ENCODE measurements around the gene TRIM44. TPM values are rescaled to one million over a fixed set of nuclear protein-coding genes. Genes with fewer than 3 reads are reported as not detected.
A peak's percentile ranks its signal among the peaks of the same experiment; 100 is the strongest.

The TRIM44 gene, protein sequence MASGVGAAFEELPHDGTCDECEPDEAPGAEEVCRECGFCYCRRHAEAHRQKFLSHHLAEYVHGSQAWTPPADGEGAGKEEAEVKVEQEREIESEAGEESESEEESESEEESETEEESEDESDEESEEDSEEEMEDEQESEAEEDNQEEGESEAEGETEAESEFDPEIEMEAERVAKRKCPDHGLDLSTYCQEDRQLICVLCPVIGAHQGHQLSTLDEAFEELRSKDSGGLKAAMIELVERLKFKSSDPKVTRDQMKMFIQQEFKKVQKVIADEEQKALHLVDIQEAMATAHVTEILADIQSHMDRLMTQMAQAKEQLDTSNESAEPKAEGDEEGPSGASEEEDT
- total RNA-seq, result 10 to 100 TPM; 39.8 to 58.4 (median 51.7) TPM
- total RNA-seq (2013), result 30.7 TPM
- total RNA-seq, result 86.7 to 188 (median 122) reads per million in 29 experiments

DNA sequence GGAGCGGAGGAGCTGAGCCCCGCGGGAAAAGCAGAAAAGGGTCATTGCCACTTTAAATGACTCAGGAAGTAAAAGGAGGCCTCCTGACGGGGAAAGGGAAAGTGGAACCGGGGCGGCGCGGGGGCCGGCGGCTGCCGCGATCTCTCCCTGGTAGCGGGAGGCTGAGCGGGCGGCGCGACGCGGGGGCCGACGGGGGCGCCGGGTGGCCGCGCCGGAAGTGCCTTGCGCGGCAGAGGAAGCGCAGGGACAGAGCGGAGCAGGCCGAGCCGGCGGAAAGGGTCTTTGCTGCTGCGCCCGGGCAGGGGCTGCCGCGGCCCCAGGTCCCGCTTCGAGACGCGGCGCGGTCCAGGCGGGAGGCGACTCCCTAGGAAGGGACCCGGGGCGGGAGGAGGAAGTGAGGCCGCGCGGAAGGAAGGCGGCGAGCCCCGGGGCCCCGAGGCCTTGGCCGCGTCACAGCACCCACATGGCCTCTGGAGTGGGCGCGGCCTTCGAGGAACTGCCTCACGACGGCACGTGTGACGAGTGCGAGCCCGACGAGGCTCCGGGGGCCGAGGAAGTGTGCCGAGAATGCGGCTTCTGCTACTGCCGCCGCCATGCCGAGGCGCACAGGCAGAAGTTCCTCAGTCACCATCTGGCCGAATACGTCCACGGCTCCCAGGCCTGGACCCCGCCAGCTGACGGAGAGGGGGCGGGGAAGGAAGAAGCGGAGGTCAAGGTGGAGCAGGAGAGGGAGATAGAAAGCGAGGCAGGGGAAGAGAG lies at the start of gene TRIM44:
Gene TRIM44 (plus strand): TSS at position 127 of the 759 bp plus-strand sequence. CDS start 337 bp downstream, at position 464.
- H3K4me3 ChIP-seq (ENCODE audit: control insufficient read depth in 1 of 2, extremely low read depth in 1 of 2, low read length in 1 of 2), result peak within 1 kb of the TSS; percentile 89 to 97
- WGBS (ENCODE audit: insufficient coverage), result 6% methylated on average over 82 of the region's 82 CpGs
- peaks cover 35% of the 10 kb centered on the region for H3K36me3 Mint-ChIP-seq
- H3K27ac Mint-ChIP-seq, result peak within 1 kb of the TSS; percentile 98
- ChIA-PET POLR2A (no interaction called here), CTCF (interaction anchor here in 1 of 2 donors (0.5 kb wide), 1 partner anchor 1297 kb away, joined by 3 read pairs; no protein-coding TSS in a partner anchor)
- H3K27ac ChIP-seq (ENCODE audit: low read length), result peak within 1 kb of the TSS; percentile 86
- peaks cover 0 to 3% of the 10 kb centered on the region in 2 experiments for H3K27me3 ChIP-seq (replicated peaks in 1 of 2; ENCODE audit: control insufficient read depth in 2 of 2, extremely low read depth in 1 of 2, insufficient read depth in 2 of 2, low read length in 1 of 2)
- peak; percentile 57 to 87 (median 74) for DNase-seq
- no peaks in the 10 kb centered on the region for H3K36me3 ChIP-seq (ENCODE audit: control insufficient read depth in 2 of 2, extremely low read depth in 1 of 2, insufficient read depth in 1 of 2, low read length in 1 of 2)
- peak; percentile 86 to 91 (median 88) for ATAC-seq (replicated peaks in 1 of 4)
- H3K4me1 ChIP-seq (ENCODE audit: control insufficient read depth in 1 of 2, extremely low read depth in 1 of 2, insufficient read depth in 2 of 2, low read length in 2 of 2), result peaks cover 10 to 20% of the 10 kb centered on the region in 2 experiments
- peaks cover 11 to 38% (median 21%) of the 10 kb centered on the region in 3 donors for H3K9me3 Mint-ChIP-seq
- peak within 1 kb of the TSS; percentile 96 to 97 (median 96) for H3K4me3 Mint-ChIP-seq
- H3K27me3 Mint-ChIP-seq, result peaks cover 4 to 12% of the 10 kb centered on the region in 2 donors
- H3K9me3 ChIP-seq, result peaks cover 6% of the 10 kb centered on the region
- H3K4me1 Mint-ChIP-seq, result peaks cover 48 to 52% (median 50%) of the 10 kb centered on the region in 3 donors

DNA sequence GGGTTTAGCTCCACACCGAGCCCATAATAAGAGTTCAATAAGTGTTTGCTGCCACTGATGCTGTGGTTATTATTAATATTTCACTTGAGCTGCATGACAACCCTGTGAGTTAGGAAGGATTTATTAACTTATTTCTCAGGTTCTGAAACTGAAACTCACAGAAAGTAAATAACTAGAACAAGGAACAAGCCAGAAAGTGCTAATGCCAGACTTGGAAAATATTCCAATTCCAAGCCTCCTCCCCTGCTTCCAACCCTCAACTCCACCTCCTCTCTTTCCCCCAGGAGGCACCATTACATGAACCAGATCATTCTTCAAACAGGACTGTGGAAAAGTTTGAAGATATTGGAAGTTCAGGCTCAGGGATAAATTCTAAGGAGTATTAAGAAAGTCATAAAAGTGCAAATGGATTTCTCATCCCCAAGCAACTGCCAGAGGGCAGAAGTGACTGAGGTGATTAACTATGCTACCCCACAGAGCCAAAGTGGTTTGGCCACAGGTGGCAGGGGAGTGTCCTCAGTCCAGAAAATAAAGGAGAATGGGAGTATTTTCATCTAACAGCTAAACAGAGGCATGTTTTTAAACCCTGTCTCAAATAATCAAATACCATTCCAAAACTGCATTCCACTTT lies 47.5 kb upstream of the TRIM44 start:
- ChIA-PET POLR2A (no interaction called here), CTCF (interaction anchor here (0.6 to 1.4 kb wide), 9 partner anchors 10 to 878 kb away, joined by 3 to 8 read pairs (median 4); no protein-coding TSS in a partner anchor)
- Histone ChIP-seq H3K4me3 (ENCODE audit: control insufficient read depth in 1 of 2, extremely low read depth in 1 of 2, low read length in 1 of 2) (no peak overlapping the region), H3K36me3 (ENCODE audit: control insufficient read depth in 2 of 2, extremely low read depth in 1 of 2, insufficient read depth in 1 of 2, low read length in 1 of 2) (no peaks in the 10 kb centered on the region), H3K9me3 (no peaks in the 10 kb centered on the region), H3K27ac (ENCODE audit: low read length) (no peak overlapping the region), H3K4me1 (ENCODE audit: control insufficient read depth in 1 of 2, extremely low read depth in 1 of 2, insufficient read depth in 2 of 2, low read length in 2 of 2) (peaks cover 6 to 18% of the 10 kb centered on the region in 2 experiments), H3K27me3 (replicated peaks in 1 of 2; ENCODE audit: control insufficient read depth in 2 of 2, extremely low read depth in 1 of 2, insufficient read depth in 2 of 2, low read length in 1 of 2) (peaks cover 6 to 22% of the 10 kb centered on the region in 2 experiments)
- ATAC-seq (replicated peaks in 1 of 4) (no peak), DNase-seq (no peak)
- peaks cover 10 to 13% (median 10%) of the 10 kb centered on the region in 3 donors for H3K4me1 Mint-ChIP-seq
- no peaks in the 10 kb centered on the region for H3K36me3 Mint-ChIP-seq
- H3K9me3 Mint-ChIP-seq, result no peaks in the 10 kb centered on the region
- WGBS (ENCODE audit: insufficient coverage), result no CpG with 5 or more reads among the region's 1 CpG
- no peak overlapping the region for H3K27ac Mint-ChIP-seq
- H3K27me3 Mint-ChIP-seq, result peaks cover 32 to 58% of the 10 kb centered on the region in 2 donors
- no peak overlapping the region for H3K4me3 Mint-ChIP-seq

DNA sequence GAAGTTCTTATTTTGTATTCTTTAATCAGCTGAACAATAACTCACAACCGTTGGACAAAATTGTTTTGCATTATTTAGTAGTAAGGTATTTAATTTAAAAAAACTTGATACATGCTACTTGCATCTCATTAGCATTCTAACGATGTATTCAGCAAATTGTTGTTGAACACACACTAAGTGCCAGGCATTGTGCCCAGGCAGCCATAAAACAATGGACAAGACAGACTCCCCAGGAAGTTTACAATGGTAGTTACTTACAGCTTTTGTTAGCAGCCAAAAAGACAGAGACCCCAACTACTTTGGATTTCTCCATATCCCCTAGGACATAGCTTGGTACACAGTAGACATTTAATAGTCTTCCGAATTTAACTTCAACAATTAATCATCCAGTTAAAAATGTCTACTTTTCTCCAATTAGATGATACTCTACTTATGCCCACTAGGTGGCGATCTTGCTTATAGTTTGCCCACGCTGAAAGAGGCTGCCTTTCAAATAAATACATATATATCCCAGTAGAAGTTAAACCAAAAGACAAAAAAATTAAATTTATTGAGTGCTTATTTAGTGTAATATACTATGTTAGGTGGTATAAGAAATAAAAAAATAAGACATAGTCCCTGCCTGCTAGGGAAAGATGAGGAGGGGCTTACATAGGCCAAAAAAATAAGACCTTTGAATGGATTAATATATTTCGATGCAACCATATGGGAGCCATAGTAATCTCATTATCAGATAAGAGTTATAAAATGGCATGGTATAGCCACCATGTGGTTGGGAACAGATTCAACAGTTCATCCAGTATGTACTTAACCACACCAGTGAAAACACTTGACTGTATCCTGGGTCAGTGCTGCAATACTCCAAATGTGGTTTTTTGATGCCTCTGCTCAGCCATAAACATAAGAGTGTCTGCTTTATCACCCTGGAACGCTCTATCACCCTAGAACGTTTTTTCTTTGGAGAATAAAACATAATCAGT lies 46.4 kb upstream of the TRIM44 start:
- ATAC-seq (replicated peaks in 1 of 4) (peak in 2 of 4 experiments; percentile 21 to 55), DNase-seq (peak in 5 of 35 experiments; percentile 11 to 78 (median 15))
- Mint-ChIP-seq H3K27ac (no peak overlapping the region), H3K36me3 (no peaks in the 10 kb centered on the region), H3K27me3 (peaks cover 40 to 63% of the 10 kb centered on the region in 2 donors), H3K4me3 (peak overlapping the region in 1 of 3 donors; percentile 78), H3K9me3 (no peaks in the 10 kb centered on the region), H3K4me1 (peaks cover 11 to 16% (median 14%) of the 10 kb centered on the region in 3 donors)
- POLR2A ChIA-PET, result no interaction called here
- Histone ChIP-seq H3K27ac (ENCODE audit: low read length) (no peak overlapping the region), H3K4me1 (ENCODE audit: control insufficient read depth in 1 of 2, extremely low read depth in 1 of 2, insufficient read depth in 2 of 2, low read length in 2 of 2) (peaks cover 6 to 20% of the 10 kb centered on the region in 2 experiments), H3K4me3 (ENCODE audit: control insufficient read depth in 1 of 2, extremely low read depth in 1 of 2, low read length in 1 of 2) (no peak overlapping the region), H3K9me3 (no peaks in the 10 kb centered on the region), H3K36me3 (ENCODE audit: control insufficient read depth in 2 of 2, extremely low read depth in 1 of 2, insufficient read depth in 1 of 2, low read length in 1 of 2) (no peaks in the 10 kb centered on the region), H3K27me3 (replicated peaks in 1 of 2; ENCODE audit: control insufficient read depth in 2 of 2, extremely low read depth in 1 of 2, insufficient read depth in 2 of 2, low read length in 1 of 2) (peaks cover 6 to 26% of the 10 kb centered on the region in 2 experiments)
- CTCF ChIA-PET, result interaction anchor here (0.6 to 1.3 kb wide), 9 partner anchors 8 to 877 kb away, joined by 3 to 8 read pairs (median 4); no protein-coding TSS in a partner anchor
- 13% methylated on average over 2 of the region's 8 CpGs for WGBS (ENCODE audit: insufficient coverage)

DNA sequence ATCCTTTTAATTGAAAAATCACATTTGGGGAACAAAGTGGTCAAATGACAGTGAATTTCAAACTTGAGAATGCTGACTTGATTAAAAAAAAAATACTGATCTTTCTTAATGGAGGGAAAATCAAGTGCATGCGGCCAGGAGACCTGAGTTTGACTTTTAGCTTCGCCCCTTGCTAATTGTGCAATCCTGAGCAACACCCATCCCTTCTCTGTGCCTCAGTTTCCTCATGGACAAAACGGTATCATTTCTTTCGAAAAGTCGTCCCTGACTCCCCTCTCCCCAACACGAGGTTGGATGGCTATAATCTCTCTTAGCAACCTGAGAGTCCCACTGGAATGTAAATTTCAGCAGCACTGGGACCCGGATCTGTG lies 45.3 kb upstream of the TRIM44 start:
- no peak overlapping the region for H3K4me3 ChIP-seq (ENCODE audit: control insufficient read depth in 1 of 2, extremely low read depth in 1 of 2, low read length in 1 of 2)
- Mint-ChIP-seq H3K4me3 (peak overlapping the region; percentile 71 to 78 (median 78)), H3K9me3 (no peaks in the 10 kb centered on the region), H3K27ac (no peak overlapping the region), H3K36me3 (no peaks in the 10 kb centered on the region), H3K27me3 (peaks cover 47 to 68% of the 10 kb centered on the region in 2 donors), H3K4me1 (peaks cover 11 to 16% (median 14%) of the 10 kb centered on the region in 3 donors)
- peaks cover 10 to 26% of the 10 kb centered on the region in 2 experiments for H3K27me3 ChIP-seq (replicated peaks in 1 of 2; ENCODE audit: control insufficient read depth in 2 of 2, extremely low read depth in 1 of 2, insufficient read depth in 2 of 2, low read length in 1 of 2)
- 76% methylated on average over 6 of the region's 7 CpGs for WGBS (ENCODE audit: insufficient coverage)
- no peak for DNase-seq
- ATAC-seq (replicated peaks in 1 of 4), result no peak
- no peak overlapping the region for H3K27ac ChIP-seq (ENCODE audit: low read length)
- H3K9me3 ChIP-seq, result no peaks in the 10 kb centered on the region
- H3K4me1 ChIP-seq (ENCODE audit: control insufficient read depth in 1 of 2, extremely low read depth in 1 of 2, insufficient read depth in 2 of 2, low read length in 2 of 2), result peaks cover 6 to 20% of the 10 kb centered on the region in 2 experiments
- H3K36me3 ChIP-seq (ENCODE audit: control insufficient read depth in 2 of 2, extremely low read depth in 1 of 2, insufficient read depth in 1 of 2, low read length in 1 of 2), result no peaks in the 10 kb centered on the region
- POLR2A ChIA-PET, result no interaction called here
- CTCF ChIA-PET, result interaction anchor here (0.7 to 0.8 kb wide), 2 partner anchors 11 to 950 kb away, joined by 4 to 8 read pairs; no protein-coding TSS in a partner anchor

DNA sequence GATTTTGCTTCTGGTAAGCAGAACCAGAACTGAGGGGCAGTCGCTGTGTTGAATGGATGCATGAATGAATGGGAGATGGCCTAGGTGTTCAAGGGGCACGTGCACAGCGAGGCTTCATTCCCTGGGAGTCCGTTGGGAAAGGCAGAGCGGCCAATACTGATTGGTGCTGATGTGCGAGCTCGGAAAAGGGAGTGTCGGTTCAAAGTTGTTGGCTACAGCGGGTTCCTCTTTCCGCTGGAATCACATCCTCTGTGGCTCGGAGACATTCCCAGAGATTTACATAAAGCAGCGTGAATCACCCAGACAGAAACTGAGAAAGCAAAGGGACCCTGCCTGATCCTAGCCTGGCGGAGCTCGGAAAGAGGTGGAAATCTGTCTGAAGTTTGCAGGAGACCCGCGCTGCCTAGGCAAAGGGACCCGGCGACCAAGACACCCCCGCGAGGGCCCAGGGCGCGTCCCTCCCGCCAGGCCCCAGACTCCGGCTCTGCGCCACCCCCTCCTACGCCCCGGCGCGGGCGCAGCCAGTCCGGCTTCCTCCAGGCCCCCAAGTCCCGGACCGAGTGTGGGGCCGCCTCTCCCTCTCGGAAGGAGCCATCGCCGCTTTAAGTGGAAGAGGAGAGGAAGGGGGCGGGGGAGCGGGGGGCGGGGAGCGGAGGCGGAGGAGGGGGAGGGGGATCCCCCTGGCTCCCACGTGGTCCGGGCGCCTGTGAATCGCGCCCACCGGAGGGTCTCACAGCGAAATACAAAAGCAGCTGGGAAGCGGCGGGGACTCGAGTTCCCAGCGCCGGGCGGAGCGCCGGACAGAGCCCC lies 44.7 kb upstream of the TRIM44 start, which contains the start of gene FJX1:
Gene FJX1 (plus strand): TSS at position 774 of the 810 bp plus-strand sequence. CDS start 177 bp downstream, outside the sequence.
- H3K9me3 ChIP-seq, result no peaks in the 10 kb centered on the region
- ATAC-seq (replicated peaks in 1 of 4) (peak in 3 of 4 experiments; percentile 33 to 40 (median 34)), DNase-seq (peak in 3 of 35 experiments; percentile 2 to 8 (median 4))
- H3K27me3 ChIP-seq (replicated peaks in 1 of 2; ENCODE audit: control insufficient read depth in 2 of 2, extremely low read depth in 1 of 2, insufficient read depth in 2 of 2, low read length in 1 of 2), result peaks cover 10 to 28% of the 10 kb centered on the region in 2 experiments
- peaks cover 6 to 20% of the 10 kb centered on the region in 2 experiments for H3K4me1 ChIP-seq (ENCODE audit: control insufficient read depth in 1 of 2, extremely low read depth in 1 of 2, insufficient read depth in 2 of 2, low read length in 2 of 2)
- peaks cover 11 to 16% (median 14%) of the 10 kb centered on the region in 3 donors for H3K4me1 Mint-ChIP-seq
- POLR2A ChIA-PET, result no interaction called here
- H3K36me3 Mint-ChIP-seq, result no peaks in the 10 kb centered on the region
- CTCF ChIA-PET, result interaction anchor here (0.7 to 0.8 kb wide), 2 partner anchors 10 to 949 kb away, joined by 4 to 8 read pairs; no protein-coding TSS in a partner anchor
- peak within 1 kb of the TSS in 1 of 2 donors; percentile 31 for H3K27ac Mint-ChIP-seq
- H3K4me3 ChIP-seq (ENCODE audit: control insufficient read depth in 1 of 2, extremely low read depth in 1 of 2, low read length in 1 of 2), result peak within 1 kb of the TSS in 1 of 2 donors; percentile 71
- peaks cover 49 to 67% of the 10 kb centered on the region in 2 donors for H3K27me3 Mint-ChIP-seq
- H3K36me3 ChIP-seq (ENCODE audit: control insufficient read depth in 2 of 2, extremely low read depth in 1 of 2, insufficient read depth in 1 of 2, low read length in 1 of 2), result no peaks in the 10 kb centered on the region
- peak within 1 kb of the TSS; percentile 71 to 78 (median 78) for H3K4me3 Mint-ChIP-seq
- H3K9me3 Mint-ChIP-seq, result no peaks in the 10 kb centered on the region
- 9% methylated on average over 38 of the region's 57 CpGs for WGBS (ENCODE audit: insufficient coverage)
- no peak within 1 kb of the TSS for H3K27ac ChIP-seq (ENCODE audit: low read length)

Data from T-cell (primary cell).